Stimulated activated naive CD8-positive, alpha-beta T cell treated with anti-CD3 and anti-CD28 coated beads, Interleukin-15, amount 100 ng/mL, for 72 hours (primary cell): ENCODE measurements around the gene FEM1C.

Source experiments
- ATAC-seq: fragments of 150-1000 bp; cut with Tn5 transposase; 2 replicates; pipeline ENCODE4 v1.10.0; 2021; ENCODE audit warnings: mild to moderate bottlenecking, moderate library complexity
- DNase-seq, 2 donors: peaks; one replicate each; pipeline ENCODE4 v3.0.0; 2021 to 2022
- H3K27ac Mint-ChIP-seq, 2 donors: one replicate each; pipeline ENCODE4 v1.8.0; 2022; ENCODE audit warnings: mild to moderate bottlenecking in 2 of 2, mixed read lengths in 2 of 2, moderate library complexity in 2 of 2
- H3K27me3 Mint-ChIP-seq: one replicate; pipeline ENCODE4 v1.8.0; 2022; ENCODE audit warnings: mixed read lengths
- H3K4me1 Mint-ChIP-seq: one replicate; pipeline ENCODE4 v1.8.0; 2022; ENCODE audit warnings: mild to moderate bottlenecking, mixed read lengths
- H3K4me3 Mint-ChIP-seq, 2 donors: one replicate each; pipeline ENCODE4 v1.8.0; 2022; ENCODE audit warnings: mild to moderate bottlenecking in 2 of 2, mixed read lengths in 2 of 2, moderate library complexity in 1 of 2
- H3K9me3 Mint-ChIP-seq, 2 donors: one replicate each; pipeline ENCODE4 v1.8.0; 2022; ENCODE audit warnings: mixed read lengths in 2 of 2

The FEM1C gene, protein sequence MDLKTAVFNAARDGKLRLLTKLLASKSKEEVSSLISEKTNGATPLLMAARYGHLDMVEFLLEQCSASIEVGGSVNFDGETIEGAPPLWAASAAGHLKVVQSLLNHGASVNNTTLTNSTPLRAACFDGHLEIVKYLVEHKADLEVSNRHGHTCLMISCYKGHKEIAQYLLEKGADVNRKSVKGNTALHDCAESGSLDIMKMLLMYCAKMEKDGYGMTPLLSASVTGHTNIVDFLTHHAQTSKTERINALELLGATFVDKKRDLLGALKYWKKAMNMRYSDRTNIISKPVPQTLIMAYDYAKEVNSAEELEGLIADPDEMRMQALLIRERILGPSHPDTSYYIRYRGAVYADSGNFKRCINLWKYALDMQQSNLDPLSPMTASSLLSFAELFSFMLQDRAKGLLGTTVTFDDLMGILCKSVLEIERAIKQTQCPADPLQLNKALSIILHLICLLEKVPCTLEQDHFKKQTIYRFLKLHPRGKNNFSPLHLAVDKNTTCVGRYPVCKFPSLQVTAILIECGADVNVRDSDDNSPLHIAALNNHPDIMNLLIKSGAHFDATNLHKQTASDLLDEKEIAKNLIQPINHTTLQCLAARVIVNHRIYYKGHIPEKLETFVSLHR

DNA sequence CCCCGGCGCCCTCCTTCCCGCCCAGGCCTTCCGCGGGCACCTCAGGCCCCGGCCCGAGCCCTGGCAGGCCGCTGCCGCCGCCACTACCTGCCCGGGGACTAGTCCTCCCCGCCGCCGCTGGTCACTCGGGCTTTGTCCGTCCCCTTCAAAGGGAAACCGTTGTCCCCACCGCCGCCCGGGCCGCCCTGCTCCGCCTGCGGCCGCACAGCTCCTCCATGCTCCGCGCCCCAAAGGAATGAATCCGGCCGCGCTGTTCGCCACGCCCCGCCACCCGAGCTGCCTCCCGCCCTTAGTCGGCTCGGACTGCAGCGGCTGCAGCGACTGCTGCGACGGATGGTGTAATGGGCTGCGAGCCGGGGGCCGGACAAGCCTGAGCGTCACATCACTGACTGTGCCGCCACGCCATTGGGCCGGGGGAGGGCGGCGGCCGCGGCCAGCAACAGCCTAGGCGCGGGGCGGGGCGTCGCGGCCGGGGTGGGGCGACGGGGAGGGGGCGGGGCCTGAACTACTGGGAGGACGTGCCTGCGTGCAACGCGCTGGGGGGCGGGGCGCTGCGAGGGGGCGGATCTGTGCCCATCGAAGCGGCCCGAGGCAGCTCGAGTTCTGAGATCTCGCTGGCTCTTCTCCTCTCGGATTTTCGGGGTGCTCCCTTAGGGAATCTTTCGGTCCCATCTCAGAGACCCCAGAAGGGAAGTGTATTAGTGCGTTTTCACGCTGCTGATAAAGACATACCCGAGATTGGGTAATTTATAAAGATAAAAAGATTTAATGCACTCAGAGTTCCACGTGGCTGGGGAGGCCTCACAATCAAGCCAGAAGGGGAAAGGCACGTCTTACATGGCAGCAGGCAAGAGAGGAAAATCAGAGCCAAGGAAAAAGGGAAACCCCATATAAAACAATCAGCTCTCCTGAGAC lies at the start of gene FEM1C:
Gene FEM1C, minus strand, starts transcription at position 340 of the 915 bp plus-strand sequence. CDS start 1,282 bp downstream, outside the sequence.
- H3K27ac Mint-ChIP-seq = peak within 1 kb of the TSS; percentile 98 to 100
- H3K4me1 Mint-ChIP-seq = peaks cover 53% of the 10 kb centered on the region
- H3K4me3 Mint-ChIP-seq = peak within 1 kb of the TSS; percentile 91 to 99
- peaks cover 5 to 7% of the 10 kb centered on the region in 2 donors for H3K9me3 Mint-ChIP-seq
- ATAC-seq = peak; percentile 98
- H3K27me3 Mint-ChIP-seq = no peaks in the 10 kb centered on the region
- DNase-seq = peak; percentile 93 to 94

DNA sequence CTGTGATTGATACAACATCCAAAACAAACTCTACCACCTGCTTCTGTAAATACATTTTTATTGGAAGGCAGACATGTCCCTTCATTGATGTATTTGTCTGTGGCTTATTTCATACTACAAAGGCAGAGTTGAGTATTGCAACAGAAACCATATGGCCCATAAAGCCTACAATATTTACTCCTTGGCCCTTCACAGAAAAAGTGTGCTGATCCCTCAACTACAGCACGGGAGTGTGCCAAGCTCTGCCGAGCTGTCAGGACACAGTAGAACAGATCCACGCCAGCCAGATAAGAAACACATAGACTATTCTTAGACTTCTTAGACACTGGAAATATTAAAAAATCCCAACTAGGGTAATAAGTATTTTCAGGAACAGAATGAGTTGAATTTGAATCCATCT lies 44.5 kb upstream of the FEM1C start:
- no peaks in the 10 kb centered on the region for H3K4me1 Mint-ChIP-seq

DNA sequence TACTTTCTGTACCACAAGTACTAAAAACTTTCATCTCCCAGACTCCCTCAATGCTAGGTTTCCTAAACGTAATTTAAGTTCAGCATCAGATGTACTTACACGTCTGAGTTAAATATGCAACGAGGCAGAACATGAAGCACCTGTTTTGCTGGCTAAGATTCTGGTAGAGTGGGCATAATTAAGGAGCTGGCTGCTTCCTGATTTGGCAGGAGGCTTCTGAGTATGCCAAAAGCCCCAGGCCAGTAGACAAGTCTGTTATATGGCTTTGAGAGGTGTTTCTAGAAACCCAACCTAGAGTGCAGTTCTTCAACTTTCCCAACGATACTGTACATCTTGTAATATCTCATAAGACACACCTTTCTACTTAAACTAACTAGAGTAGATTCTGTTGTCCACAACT lies 44.1 kb upstream of the FEM1C start:
- Mint-ChIP-seq H3K27me3 (no peaks in the 10 kb centered on the region), H3K27ac (no peak overlapping the region), H3K4me1 (no peaks in the 10 kb centered on the region), H3K4me3 (no peak overlapping the region), H3K9me3 (no peaks in the 10 kb centered on the region)
- DNase-seq (no peak), ATAC-seq (no peak)

More for the DNA sequence above, 44.5 kb upstream of the FEM1C start:
- no peak overlapping the region for H3K27ac Mint-ChIP-seq
- ATAC-seq = no peak
- no peaks in the 10 kb centered on the region for H3K27me3 Mint-ChIP-seq
- H3K4me3 Mint-ChIP-seq = no peak overlapping the region
- no peak for DNase-seq
- H3K9me3 Mint-ChIP-seq = no peaks in the 10 kb centered on the region

DNA sequence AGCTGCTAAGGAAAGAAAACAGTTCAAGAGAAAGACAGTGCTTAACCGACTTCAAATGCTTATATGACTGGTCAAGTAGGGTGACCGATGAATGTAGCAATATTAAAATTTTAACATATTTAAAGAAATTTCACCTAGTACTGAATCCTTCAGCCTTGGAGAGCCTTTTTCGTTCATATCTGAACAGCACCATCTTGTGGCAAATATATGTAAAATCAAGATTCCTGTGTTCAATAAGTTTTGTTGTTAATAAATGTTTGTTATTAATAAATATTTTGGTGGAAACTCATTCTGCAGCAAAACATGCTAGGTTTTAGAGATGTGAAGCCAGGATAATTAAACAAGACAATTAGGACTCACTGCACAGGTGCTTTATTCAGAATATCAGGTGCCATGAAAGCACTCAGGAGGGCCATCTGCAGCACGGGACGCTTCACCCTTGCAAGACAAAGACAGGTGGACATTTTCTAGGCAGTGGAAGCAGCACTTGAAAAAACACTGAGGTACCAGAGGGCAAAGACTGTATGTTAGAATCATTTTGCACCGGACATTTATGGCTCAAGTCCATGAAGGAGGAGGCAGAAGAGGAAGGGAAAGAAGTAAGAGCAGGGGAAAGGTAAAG lies 42.1 kb upstream of the FEM1C start:
- Mint-ChIP-seq H3K4me3 (no peak overlapping the region), H3K9me3 (no peaks in the 10 kb centered on the region), H3K4me1 (no peaks in the 10 kb centered on the region), H3K27ac (no peak overlapping the region), H3K27me3 (no peaks in the 10 kb centered on the region)
- DNase-seq = no peak
- no peak for ATAC-seq

DNA sequence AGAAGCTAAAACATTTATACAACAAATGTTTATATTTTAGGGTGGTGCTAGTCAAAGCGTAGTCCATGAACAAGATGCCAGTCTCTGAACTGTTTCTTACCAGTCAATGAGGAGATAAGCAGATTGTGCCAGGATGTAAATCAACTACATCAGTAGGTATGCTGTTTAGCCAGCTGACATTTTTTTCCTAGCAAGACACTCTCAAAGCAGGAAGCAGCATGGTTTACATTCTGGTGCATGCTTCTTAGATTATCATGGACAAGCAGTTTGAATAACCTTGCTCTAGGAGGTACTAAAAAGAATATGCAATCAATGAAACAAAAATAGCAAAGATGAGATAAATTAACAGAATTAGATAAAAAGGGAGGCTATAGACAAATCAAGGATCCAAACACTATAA lies 40.7 kb upstream of the FEM1C start:
- no peaks in the 10 kb centered on the region for H3K9me3 Mint-ChIP-seq
- ATAC-seq (no peak), DNase-seq (no peak)
- H3K4me3 Mint-ChIP-seq = no peak overlapping the region
- H3K4me1 Mint-ChIP-seq = no peaks in the 10 kb centered on the region
- no peak overlapping the region for H3K27ac Mint-ChIP-seq
- H3K27me3 Mint-ChIP-seq = no peaks in the 10 kb centered on the region

DNA sequence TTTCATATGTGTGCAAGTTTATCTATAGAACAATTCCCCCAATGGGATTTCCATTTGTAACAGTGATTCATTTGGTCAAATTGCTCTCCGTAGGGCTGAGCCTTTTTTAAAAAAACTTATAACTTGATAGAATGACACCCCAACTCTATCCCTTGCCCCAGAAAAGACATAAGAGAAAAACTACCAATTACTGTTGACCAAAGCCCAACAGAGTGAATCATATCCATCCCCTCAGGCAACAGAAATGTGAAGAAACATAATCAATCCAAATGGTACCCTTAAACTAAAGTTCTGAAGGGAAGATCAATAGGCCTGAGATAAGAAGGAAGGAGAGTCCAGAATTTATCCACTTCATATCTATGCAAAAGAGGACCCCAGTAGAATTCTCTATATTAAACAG lies 39.9 kb upstream of the FEM1C start:
- Mint-ChIP-seq H3K27me3 (no peaks in the 10 kb centered on the region), H3K9me3 (no peaks in the 10 kb centered on the region), H3K27ac (no peak overlapping the region), H3K4me3 (no peak overlapping the region), H3K4me1 (no peaks in the 10 kb centered on the region)
- DNase-seq = no peak
- ATAC-seq = no peak

DNA sequence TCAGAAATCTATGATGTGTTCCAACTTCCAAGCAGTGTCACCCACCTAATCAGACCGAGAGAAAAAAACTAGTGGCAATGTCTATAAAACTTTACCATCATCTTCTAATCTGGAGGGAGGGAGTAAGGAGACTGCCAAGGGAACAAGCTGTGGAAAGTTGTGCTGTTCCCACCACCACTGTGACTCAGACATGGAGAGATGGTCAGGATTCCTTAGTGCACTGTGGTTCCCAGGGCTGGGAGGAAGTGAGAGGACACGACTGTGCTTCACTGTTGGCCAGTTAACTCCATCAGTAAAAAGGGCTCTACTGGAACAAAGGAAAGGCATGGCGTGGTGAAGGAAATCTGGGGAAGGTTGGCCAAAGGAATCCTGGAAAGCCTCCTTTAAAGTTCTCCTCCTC lies 38.9 kb upstream of the FEM1C start:
- DNase-seq (no peak), ATAC-seq (no peak)
- H3K27me3 Mint-ChIP-seq = no peaks in the 10 kb centered on the region
- no peaks in the 10 kb centered on the region for H3K9me3 Mint-ChIP-seq
- H3K4me1 Mint-ChIP-seq = no peaks in the 10 kb centered on the region
- no peak overlapping the region for H3K27ac Mint-ChIP-seq
- no peak overlapping the region for H3K4me3 Mint-ChIP-seq

DNA sequence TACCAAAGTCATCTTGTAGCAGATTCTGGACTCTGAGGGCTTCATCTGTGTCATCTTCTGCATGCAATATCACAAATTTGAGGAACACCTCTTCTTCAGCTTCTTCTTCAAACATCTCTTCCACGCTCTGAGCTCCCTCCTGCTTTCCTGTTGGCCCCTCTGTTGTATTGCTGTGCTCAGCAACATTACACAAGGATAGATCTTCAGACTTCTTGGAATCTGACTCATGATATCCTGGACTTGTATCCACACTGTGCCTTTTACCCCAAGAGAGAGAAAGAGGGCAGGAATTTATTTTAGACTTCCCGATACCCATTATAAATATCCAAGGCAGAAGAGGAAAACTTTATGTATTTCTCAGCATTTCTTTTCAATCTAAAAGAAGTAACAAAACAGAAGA lies 36.4 kb upstream of the FEM1C start:
- Mint-ChIP-seq H3K9me3 (no peaks in the 10 kb centered on the region), H3K4me1 (no peaks in the 10 kb centered on the region), H3K4me3 (no peak overlapping the region), H3K27me3 (no peaks in the 10 kb centered on the region), H3K27ac (no peak overlapping the region)
- ATAC-seq (no peak), DNase-seq (no peak)

DNA sequence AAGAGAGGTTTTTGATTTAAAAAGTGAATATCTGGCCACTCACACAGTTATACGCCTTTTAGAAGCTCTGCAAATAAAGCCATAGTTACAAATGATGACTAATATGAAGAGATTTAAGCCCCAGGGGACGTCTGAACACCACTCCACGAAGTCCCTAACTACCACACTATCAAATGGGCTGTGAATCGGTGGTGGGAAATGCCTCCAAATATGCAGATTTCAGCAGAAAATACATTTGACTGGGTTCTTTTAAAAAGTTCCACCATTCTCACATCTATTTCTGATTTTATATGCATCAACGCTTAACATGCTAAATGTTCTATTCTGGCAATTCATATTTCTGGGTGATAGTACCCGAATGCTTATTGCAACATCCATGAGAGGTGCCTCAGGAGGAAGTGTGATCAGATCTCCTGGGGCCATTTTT lies 35.2 kb upstream of the FEM1C start:
- DNase-seq (no peak), ATAC-seq (no peak)
- Mint-ChIP-seq H3K9me3 (no peaks in the 10 kb centered on the region), H3K27ac (no peak overlapping the region), H3K27me3 (no peaks in the 10 kb centered on the region), H3K4me3 (no peak overlapping the region), H3K4me1 (no peaks in the 10 kb centered on the region)

DNA sequence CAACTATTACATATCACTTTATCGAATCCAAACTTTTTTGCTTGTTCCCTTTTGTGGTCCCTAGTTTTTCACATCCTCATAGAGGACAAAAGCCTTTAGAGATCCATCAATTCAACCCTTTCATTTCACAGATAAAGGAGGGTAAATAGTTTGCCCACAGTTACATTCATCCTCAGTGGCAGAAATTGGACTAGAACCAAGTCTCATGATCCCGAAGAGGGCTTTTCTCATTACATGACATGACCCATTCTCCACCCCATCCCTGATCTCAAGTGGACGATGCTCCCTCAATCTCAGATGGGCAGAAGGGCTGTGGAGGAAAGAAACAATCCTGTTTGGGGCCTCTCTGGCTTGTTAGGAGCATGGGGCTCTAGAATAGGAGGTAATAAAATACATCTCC lies 34.6 kb upstream of the FEM1C start:
- Mint-ChIP-seq H3K4me1 (no peaks in the 10 kb centered on the region), H3K9me3 (no peaks in the 10 kb centered on the region), H3K27ac (no peak overlapping the region), H3K4me3 (no peak overlapping the region), H3K27me3 (no peaks in the 10 kb centered on the region)
- DNase-seq (no peak), ATAC-seq (no peak)

DNA sequence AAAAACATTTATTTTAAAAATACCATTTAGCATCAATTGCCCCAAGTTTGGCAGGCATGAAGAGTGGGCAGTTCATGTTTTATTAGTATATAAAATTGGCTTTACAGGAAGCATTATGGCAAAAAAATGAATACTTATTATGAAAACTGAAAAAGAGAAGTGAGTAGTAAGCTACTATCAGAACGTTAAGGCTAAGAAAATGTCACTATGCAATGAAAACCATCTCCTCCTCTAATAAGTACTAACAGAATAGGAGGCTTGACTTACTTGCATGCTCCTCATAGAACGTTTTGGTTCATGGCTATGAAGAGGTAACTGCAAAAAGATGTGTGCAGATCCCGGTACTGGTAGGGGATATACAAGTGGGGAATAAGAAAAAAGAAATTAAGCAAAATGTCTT lies 34.1 kb upstream of the FEM1C start:
- no peak overlapping the region for H3K4me3 Mint-ChIP-seq
- no peaks in the 10 kb centered on the region for H3K4me1 Mint-ChIP-seq
- no peaks in the 10 kb centered on the region for H3K27me3 Mint-ChIP-seq
- no peak overlapping the region for H3K27ac Mint-ChIP-seq
- DNase-seq (no peak), ATAC-seq (no peak)
- no peaks in the 10 kb centered on the region for H3K9me3 Mint-ChIP-seq

DNA sequence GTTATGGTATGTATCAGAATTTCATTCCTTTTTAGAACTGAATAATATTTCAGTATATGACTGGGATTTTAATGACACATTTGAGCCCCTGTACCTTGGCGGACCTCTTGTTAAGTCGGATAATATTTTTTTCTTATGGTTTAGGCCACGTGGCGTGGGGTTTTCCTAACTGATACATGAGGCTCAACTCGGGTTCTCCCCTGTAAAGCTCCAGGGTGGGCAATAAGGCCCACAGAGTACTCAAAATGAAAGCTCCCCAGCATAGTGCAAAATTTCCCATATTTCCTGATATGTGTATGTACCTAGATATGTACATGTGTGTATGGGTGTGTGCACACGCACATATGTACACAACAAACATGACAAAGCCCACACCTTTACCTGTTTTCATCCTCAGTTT lies 33.2 kb upstream of the FEM1C start:
- Mint-ChIP-seq H3K27me3 (peaks cover 3% of the 10 kb centered on the region), H3K4me3 (no peak overlapping the region), H3K27ac (no peak overlapping the region), H3K4me1 (no peaks in the 10 kb centered on the region), H3K9me3 (no peaks in the 10 kb centered on the region)
- no peak for ATAC-seq
- DNase-seq = no peak

DNA sequence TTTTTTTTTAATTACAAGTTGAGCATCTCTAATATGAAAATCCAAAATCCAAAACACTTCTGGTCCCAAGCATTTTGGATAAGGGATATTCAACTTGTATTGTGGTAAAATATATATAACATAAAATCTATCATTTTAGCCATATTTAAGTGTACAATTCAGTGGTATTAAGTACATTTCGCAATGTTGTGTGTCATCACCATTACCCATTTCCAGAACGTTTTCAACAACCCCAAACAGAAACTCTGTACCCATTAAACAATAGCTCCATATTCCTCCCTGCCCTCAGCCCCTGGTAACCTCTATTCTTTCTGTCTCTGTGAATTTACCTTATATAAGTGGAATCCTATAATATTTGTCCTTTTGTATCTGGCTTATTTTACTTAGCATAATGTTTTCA lies 32.8 kb upstream of the FEM1C start:
- Mint-ChIP-seq H3K27me3 (peaks cover 7% of the 10 kb centered on the region), H3K9me3 (no peaks in the 10 kb centered on the region), H3K4me1 (no peaks in the 10 kb centered on the region), H3K4me3 (no peak overlapping the region), H3K27ac (no peak overlapping the region)
- ATAC-seq (no peak), DNase-seq (no peak)

DNA sequence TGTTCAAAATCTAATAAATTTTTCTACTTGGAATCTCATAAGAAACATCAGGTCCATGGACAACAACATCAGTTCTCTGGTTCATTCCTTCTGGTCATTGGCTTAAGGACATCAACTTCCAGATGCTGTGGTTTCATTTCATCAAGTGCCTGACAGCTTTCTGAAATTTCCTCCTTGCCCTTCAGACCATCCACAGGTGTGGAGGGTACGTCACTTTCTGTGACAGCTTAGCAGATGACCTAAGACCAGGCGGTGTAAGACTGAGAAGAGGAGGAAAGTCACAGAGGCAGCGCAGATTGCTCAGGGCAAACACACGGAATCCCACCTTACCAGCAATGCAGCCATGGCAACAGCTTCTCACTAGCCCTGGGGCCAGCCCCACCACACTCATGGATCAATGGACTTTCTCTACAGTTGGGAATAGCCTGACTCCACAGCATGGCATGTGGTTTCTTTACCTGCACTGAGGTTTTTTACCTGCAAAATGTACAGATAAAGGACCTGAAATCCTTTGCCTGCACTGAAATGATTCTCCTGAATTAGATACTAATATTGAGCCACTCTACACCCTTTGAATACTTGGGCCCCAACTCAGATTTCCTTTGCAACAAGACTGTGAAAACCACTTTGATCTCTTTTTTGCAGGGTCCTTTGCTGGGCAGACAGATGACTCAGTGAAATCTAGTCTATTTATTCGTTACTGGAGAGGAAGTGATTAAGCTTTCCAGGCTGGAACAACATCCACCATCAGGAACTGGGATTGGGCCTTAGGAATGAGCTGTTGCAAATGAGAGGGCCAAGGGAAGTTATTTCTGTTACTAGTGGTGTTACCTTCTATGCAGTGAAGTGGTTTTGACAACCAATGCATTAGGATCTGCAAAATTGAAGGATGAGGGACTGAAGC lies 30.8 kb upstream of the FEM1C start:
- no peak for ATAC-seq
- Mint-ChIP-seq H3K27me3 (peaks cover 11% of the 10 kb centered on the region), H3K4me1 (no peaks in the 10 kb centered on the region), H3K4me3 (no peak overlapping the region), H3K9me3 (no peaks in the 10 kb centered on the region), H3K27ac (no peak overlapping the region)
- no peak for DNase-seq

DNA sequence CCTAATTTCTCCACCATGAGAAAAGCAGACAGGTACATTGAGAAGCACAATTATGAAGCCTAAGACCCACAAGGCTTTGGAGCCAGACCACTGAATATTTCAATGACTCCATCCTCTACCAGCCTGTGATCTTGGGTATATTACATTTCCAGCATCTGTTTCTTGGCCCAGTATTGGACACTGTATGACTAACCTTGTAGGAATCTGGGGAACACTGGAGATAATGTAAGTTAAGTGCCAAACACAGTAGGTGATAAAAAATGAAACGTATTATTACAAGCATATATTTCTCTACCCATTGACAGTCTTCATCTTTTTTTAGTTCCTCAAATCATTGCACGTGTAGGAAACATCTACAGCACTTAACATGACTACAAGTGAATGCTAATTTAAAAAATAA lies 28.6 kb upstream of the FEM1C start:
- ATAC-seq (no peak), DNase-seq (no peak)
- Mint-ChIP-seq H3K27me3 (peaks cover 11% of the 10 kb centered on the region), H3K27ac (no peak overlapping the region), H3K9me3 (no peaks in the 10 kb centered on the region), H3K4me3 (no peak overlapping the region), H3K4me1 (no peaks in the 10 kb centered on the region)
